GM18873 (cell line): Measurements from ENCODE around the gene LENEP.

Experiments
- ATAC-seq: cut with Tn5 transposase; IDR thresholded peaks from one replicate; pipeline ENCODE4 v1.9.1; 2021; ENCODE audit warnings: mild to moderate bottlenecking, moderate library complexity, moderate number of reproducible peaks; ENCODE audit not compliant: unreplicated experiment, low FRiP score

Gene LENEP

GRCh38 chr1:154996966-154997701, 3.7 kb downstream of the LENEP start:
- ATAC-seq = no peak

- ATAC-seq = no peak
Measured at GRCh38 chr1:154998201-154998780, 4.9 kb downstream of the LENEP start.

GRCh38 chr1:154998818-154999570, 5.6 kb downstream of the LENEP start:
- ATAC-seq = no peak

GRCh38 chr1:154999571-155000410, 6.4 kb downstream of the LENEP start:
- ATAC-seq = no peak

GRCh38 chr1:155000411-155000725, 7.0 kb downstream of the LENEP start:
- ATAC-seq = no peak

- peak; percentile 31 for ATAC-seq
Measured at GRCh38 chr1:155000726-155001424, 7.5 kb downstream of the LENEP start.

GRCh38 chr1:155001425-155001674, 8.0 kb downstream of the LENEP start:
- ATAC-seq = no peak

- peak; percentile 50 for ATAC-seq
Measured at GRCh38 chr1:155001675-155002463, 8.5 kb downstream of the LENEP start.

GRCh38 chr1:155002464-155003226, 9.3 kb downstream of the LENEP start, which contains the start of gene ZBTB7B:
Gene ZBTB7B, plus strand, starts transcription at chr1:155002802. Its CDS starts 11,859 bp downstream, at chr1:155014661.
- no peak for ATAC-seq

- no peak for ATAC-seq
Measured at GRCh38 chr1:155003227-155003765, 9.9 kb downstream of the LENEP start.

- ATAC-seq = no peak
Measured at GRCh38 chr1:155003766-155004351, 10.5 kb downstream of the LENEP start.

- ATAC-seq = no peak
Measured at GRCh38 chr1:155004352-155005075, 11.1 kb downstream of the LENEP start.

- ATAC-seq = no peak
Measured at GRCh38 chr1:155005076-155006011, 12.0 kb downstream of the LENEP start.

GRCh38 chr1:155006601-155007101, 13.3 kb downstream of the LENEP start:
- ATAC-seq = no peak

- ATAC-seq = no peak
Measured at GRCh38 chr1:155007251-155007828, 14.0 kb downstream of the LENEP start.
